Posterior cingulate gyrus (tissue), 11 donors: ENCODE measurements around the gene TVP23C.
A peak's percentile ranks its signal among the peaks of the same experiment; 100 is the strongest.
"Not testable (repeated sequence)": the region's sequence is repeated elsewhere in the genome, so short reads cannot be mapped to it uniquely, and the experiment has no call there.

Experiments
- DNase-seq, 10 donors: peaks; one replicate each; pipeline versions ENCODE4 v3.0.0 to v3.0.0-alpha.2; 2020 to 2021; ENCODE audit warnings: mixed read lengths in 3 of 10
- intact Hi-C: fragments of 100-400 bp; cut with DNase I; formaldehyde crosslinking; loops from one replicate; pipeline ENCODE4 v1.15.1; 2023

The TVP23C gene

DNA sequence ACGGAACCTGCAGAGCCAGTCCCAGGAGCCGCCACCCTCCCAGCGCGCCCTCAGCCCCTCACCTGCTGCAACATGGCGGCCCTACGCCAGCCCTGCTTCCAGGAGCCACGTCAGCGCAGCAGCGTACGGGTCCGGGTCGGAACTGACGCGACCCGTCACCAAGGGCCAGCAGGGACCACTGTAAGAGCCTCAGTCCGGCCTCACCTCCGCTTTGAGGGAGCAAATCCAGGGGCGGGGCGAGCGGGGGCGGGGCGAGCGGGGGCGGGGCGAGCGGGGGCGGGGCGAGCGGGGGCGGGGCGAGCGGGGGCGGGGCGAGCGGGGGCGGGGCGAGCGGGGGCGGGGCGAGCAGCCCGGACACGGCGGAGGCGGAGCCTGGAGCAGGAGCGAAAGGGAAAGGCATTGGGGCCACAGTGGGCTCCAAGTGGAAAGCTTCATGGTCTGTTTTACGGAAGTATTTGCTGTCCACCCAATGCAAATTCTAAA lies at the start of gene TVP23C:
Gene TVP23C, minus strand, starts transcription at position 109 of the 483 bp plus-strand sequence. Its CDS starts 35 bp downstream, at position 74.
- peak; percentile 41 to 94 (median 51) for DNase-seq
- intact Hi-C loops, result not testable (repeated sequence)

DNA sequence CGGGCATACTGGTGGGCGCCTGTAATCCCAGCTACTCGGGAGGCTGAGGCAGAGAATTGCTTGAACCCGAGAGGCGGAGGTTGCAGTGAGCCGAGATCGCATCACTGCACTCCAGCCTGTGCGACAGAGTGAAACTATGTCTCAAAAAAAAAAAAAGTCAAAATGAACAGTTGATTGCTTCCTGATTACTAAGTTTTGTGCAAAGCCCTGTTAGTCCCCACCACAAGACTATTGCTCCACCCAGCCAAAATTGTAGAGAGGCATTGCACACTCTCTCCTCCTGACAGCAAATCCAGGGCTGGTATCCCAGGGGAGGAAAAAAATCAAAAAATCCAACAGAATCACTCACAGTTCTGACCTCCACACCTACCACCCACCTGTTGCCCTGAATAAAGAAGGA lies 29.7 kb upstream of the TVP23C start:
- DNase-seq, intact Hi-C loops: not testable (repeated sequence)

DNA sequence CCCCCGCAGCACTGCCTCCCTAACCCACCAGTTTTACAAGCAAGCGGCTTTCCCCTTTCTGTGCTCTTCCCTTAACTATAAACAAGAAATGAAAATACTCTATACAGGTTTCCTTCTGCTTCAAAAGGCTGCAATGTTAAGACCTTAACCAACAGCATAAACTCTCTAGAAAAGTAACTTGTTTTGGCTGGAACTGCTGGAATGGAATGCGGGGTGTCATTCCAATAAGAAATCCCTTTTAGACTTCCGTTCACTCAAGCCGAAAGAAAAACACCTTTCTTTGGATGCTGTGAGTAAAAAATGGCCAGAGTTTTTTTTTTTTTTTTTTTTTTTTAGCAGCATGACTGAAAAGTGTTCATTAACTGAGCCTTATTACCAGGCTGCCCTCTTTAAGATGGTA lies 28.7 kb upstream of the TVP23C start:
- DNase-seq, intact Hi-C loops: not testable (repeated sequence)

DNA sequence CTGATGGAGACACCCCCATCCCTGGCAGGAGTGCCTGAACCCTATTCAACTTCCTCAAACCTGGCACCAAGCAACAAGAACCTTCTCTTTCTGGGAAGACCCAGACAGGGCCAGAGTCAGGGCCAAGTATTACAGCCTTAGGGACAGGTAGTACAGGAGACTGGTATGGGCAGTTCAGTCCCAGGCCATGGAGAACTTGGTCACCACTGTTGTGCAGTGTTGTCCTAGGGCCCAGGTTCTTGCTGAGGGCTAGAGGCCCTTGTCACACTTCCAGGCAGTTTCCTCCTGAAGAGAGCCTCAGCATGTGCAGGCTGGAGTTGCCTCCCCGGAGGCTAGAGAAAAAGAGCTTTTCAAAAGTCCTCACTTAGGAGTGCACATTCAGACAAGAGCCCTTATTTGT lies 27.6 kb upstream of the TVP23C start:
- DNase-seq, intact Hi-C loops: not testable (repeated sequence)

DNA sequence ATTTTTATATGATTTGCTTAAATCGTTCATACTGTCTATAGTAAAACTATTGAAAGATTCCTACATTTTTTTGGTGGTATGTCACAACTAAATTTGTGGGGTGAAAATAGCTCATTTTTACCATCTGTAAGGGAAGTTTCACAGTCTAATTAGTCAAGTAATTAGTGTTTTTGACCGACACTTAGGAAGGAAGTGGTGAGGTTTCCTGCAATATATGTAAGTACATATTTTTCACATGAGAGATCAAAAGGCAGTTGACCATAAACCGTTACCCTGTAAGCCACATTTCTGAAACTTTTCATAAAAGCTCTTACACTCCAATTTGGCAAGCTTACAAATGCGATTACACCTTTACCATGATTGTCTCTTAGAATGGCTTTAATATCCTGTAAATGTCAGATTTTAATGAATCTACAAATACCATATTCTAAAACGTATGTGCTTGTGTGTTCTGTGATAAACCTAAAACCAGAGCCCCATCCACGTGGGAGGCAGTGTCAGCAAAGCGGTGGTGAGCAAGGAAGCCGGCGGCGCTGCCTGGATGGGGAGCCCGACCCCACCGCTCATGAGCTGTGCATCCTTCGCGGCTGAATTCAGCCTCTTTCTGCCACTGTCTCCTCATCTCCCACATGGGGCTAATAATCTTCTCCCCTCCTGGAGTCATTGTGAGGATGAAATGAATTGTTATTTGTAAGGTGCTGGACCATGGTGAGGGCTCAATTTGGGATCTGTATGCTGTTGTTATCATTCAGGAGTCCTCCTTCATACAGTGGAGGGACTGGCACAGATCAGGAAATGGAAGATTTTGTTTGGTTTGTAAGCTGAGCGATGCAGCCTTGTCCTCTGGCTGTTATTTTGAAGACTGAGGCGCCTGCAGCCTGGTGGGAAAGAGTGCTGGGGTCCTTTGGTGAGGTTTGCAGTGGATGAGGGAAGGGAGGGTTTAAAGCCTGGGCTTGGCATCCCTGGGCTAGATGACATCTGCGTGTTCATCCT lies 26.6 kb upstream of the TVP23C start:
- intact Hi-C loops, DNase-seq: not testable (repeated sequence)

DNA sequence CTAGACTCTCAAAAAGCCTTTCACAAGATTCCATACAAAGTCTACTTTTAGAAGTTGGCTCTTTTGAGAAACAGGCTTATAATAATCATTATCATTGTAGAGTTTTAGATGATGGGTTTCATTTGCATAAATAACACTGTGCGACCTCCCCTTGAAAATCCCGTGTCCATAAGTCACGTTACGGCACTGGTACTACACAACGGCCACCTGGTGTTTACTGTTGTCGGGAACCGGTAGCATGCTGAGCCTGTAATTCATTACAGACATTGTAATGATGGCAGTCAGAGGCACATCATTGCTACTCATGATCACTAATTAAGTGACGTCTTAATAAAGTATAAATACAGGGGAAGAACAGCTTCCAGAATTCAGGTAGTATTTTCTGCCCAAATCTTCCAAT lies 24.7 kb upstream of the TVP23C start:
- intact Hi-C loops, result not testable (repeated sequence)
- peak in 1 of 10 donors; percentile 52 for DNase-seq

DNA sequence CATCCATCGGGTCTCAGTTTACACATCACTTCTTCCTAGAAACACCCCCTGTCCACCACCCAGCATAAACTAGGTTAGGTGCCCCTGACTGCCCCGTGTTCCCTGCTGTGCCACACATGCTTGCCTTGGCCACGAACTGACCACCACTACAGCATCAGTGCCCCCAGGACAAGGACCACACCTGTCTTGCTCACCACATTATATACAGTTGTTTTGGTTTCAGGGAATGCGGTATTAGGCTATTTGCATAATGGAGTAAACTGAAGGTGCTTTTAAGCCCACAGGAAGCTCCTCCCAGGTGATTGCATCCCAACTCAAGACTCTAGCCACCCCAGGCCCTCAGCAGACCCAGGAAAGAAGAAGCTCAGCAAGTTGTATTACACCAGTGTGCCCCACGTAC lies 20.0 kb upstream of the TVP23C start:
- intact Hi-C loops, DNase-seq: not testable (repeated sequence)

DNA sequence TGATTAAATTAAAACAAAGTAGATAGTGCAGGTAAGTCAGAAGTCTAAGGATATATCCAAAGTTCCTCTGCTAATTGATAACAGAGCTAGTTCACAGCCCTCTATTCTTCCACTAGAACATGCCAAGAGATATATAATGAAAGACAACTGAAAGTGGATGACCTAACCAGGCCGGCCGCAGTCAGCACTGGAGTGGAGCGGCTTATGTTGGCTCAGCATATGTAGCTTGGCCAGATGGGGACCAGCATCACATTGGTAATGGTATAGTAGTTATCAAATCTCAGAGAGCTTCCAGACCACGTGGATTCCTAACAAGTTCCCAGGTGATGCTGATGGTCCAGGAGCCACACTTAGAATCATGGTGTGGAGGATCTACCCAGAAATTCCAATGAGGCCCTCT lies 18.2 kb upstream of the TVP23C start:
- DNase-seq, intact Hi-C loops: not testable (repeated sequence)

DNA sequence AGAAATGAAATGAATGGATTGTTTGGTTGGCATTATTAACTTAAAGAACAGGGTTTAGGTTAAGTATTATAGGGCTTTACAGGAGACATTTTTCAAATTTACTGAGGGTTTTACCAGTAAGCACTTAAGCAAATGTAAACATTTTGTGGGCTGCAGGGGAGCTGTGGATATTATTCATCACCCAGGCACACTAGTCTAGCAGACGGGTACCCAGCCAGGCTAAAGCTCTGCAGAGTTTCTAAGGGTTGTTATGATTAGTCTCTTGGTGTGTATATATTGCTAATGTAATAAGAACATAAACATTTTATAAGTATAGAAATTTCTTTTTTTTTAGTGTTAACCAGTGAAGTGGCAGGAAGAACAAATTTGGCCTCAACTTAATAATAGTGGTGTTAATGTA lies 13.6 kb upstream of the TVP23C start:
- intact Hi-C loops, DNase-seq: not testable (repeated sequence)

DNA sequence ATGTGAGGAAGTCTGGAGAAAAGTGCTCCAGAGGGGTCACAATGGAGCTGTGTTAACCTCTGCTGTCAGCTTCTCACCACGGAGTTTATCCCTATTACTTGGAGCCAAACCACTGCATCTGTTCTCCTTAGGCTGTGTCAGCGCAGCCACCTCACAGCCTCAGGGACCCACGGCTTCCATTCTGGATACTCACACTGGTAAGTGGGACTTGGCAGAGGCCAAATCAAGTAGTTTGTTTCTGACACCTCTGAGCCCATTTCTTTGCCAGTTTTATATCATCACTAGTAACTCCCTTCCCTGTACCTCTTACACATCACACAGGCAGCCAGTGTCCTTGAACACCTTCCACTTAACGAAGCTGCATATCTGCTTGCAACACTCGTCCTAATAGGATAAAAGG lies 11.4 kb upstream of the TVP23C start:
- DNase-seq, intact Hi-C loops: not testable (repeated sequence)

DNA sequence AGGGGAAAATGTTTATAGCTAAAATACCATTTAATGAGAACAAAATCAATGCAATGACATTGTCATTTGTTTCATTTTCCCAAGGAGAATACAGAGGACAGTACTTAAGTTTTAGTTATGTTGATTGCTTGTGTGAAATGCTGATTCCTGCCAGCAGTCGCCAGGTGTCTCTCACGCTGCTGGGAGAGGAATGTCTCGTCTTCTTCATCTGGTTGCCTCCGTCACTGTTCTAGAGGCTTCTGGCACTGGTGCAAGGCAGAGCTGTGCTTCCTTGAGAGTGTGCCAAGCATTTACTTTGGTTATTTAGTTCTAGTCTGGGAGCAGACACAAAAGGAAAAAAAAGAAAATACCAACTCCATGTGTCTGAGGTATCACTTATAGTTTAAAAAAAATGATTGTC lies 10.6 kb upstream of the TVP23C start:
- DNase-seq, intact Hi-C loops: not testable (repeated sequence)

DNA sequence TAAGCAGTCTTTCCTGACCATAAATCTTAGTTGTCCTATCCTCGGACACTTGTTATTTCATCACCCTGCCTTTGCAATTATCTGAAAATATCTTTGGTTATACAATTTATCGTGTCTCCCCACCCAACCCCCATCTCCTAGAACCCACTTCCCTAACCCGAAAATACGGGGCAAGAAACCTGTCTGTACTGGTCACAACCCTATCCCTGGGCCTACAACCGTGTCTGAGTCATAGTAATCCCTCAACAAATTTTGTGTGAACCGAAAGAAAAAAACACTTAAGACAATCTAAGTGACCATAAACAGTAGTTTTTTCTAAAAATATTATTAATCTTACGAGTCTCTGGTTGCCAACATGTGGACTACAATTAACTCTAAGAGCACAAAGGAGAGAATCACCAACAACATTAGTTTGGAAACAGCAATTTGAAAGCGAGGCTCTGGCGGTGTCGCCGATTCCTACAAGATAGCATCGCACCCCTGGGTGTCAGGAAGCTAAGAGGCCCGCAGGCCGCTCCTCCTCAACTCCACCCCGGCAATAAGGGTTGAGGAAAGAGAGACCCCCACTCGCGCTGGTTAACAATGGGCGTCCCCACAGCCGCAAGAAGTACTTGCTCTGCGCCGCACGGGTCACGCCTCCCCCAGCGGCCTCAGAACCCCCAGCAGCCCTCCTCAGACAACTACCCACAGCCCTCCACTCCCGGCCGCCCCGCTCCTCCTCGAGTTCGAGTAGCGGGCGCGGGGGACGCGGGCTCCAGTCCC lies 489 bp downstream of the TVP23C start:
- DNase-seq, result peak in 5 of 10 donors; percentile 5 to 80 (median 16)
- intact Hi-C loops, result not testable (repeated sequence)

DNA sequence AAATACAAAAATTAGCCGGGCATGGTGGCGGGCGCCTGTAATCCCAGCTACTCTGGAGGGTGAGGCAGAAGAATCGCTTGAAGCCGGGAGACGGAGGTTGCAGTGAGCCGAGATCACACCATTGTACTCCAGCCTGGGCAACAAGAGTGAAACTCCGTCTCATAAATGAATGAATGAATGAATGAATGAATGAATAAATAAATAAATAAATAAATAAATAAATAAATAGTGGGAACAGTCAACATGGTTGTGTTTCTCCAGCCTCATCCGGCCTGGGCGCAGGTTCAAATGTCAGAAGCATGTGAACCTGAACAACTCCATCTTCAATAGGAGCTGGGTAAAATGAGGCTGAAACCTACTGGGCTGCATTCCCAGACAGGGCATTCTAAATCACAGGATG lies 1.8 kb downstream of the TVP23C start:
- DNase-seq, result peak in 1 of 10 donors; percentile 10
- intact Hi-C loops, result not testable (repeated sequence)

DNA sequence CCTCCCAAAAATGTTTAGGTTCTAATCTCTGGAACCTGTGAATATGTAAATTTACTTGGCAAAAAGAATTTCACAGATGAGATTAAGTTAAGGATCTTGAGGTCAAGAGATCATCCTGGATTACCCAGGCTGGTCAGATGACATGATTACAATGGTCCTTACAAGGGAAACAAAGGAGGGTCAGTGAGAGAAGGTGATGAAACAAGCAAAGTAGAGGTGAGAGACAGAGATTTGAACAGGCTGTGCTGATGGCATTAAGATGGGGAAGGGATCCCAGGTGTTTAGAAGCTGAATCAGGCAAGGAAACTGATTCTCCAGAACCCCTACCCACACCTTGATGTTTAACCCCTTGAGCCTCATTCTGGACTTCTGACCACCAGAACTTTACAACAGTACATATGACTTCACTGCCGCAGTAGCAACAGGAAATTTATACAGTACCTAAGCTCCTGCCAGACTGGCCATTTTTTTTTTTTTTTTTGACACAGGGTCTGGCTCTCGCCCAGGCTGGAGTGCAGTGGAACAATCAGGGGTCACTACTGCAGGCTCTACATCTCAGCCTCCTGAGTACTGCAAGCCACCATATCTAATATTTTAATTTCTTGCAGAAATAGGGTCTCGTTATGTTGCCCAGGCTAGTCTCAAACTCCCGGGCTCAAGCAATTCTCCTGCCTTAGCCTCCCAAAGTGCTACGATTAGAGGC lies 4.7 kb downstream of the TVP23C start:
- DNase-seq, result peak in 1 of 10 donors; percentile 16
- intact Hi-C loops, result not testable (repeated sequence)

DNA sequence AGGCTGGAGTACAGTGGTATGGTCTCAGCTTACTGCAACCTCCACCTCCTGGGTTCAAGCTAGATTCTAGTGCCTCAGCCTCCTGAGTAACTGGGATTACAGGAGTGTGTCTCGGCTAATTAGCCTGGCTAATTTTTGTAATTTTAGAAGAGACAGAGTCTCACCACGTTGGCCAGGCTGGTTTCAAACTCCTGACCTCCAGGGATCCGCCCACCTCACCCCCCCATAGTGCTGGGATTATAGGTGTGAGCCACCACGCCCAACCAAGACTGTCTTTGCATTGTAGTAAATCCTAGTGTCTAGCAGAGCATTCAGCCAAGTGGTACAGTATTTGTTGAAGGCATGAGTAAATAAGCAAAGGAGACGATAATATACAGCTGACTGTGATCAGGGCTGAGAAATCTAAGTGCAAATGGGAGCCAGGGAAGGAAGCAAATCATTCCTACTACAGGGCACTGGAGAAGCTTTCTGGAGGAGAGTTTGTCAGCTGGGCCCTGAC lies 5.9 kb downstream of the TVP23C start:
- DNase-seq, intact Hi-C loops: not testable (repeated sequence)

DNA sequence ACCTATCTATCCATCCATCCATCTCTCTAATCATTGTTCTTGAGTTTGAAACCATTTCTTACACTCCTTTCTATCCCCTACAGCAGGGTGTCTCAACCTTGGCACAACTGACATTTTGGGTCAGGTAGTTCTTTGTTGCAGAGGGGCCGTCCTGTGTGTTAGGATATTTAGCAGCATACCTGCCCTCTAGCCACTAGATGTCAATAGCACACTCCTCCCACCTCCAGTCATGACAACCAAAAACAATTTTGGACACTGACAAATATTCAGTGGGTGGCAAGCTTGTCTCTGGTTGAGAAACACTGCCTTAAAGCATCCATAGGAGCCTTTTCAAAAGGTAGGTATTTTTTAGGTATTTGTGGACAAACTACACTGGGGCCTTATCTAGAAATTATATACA lies 10.4 kb downstream of the TVP23C start:
- intact Hi-C loops, DNase-seq: not testable (repeated sequence)

DNA sequence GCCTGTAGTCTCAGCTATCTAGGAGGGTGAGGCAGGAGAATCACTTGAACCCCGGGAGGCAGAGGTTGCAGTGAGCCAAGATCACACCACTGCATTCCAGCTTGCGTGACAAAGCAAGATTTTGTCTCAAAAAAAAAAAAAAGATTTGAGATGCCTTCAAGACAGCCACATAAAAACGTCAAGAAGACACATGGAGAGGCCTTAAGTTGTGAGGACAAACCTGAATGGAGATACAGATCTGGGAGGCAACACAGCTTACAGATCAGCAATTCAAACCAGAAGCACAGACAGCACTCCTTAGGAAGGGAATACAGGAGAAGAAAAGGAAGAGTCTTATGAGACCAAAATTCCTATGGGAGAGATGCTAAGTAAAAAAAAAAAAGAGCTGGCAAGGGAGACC lies 13.7 kb downstream of the TVP23C start:
- DNase-seq, intact Hi-C loops: not testable (repeated sequence)

DNA sequence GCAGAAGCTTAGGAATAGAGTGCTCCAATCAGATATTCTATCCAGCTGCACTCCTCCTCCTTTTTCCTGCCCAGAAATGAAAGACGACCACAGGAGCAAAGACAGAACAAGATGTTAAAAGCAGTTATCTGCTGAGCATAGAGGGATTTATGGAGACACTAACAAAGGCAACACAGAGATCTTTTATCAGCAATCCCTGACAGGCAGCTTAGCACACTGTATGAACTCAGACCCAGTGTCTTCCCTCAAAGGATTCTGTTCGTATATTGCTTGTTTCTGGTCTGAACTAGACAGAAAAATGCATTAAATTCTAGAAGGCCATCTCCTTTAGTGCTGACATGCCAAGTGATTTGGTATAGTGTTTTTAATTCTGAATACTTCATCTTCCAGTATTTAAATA lies 16.7 kb downstream of the TVP23C start:
- DNase-seq, result not testable (repeated sequence)

DNA sequence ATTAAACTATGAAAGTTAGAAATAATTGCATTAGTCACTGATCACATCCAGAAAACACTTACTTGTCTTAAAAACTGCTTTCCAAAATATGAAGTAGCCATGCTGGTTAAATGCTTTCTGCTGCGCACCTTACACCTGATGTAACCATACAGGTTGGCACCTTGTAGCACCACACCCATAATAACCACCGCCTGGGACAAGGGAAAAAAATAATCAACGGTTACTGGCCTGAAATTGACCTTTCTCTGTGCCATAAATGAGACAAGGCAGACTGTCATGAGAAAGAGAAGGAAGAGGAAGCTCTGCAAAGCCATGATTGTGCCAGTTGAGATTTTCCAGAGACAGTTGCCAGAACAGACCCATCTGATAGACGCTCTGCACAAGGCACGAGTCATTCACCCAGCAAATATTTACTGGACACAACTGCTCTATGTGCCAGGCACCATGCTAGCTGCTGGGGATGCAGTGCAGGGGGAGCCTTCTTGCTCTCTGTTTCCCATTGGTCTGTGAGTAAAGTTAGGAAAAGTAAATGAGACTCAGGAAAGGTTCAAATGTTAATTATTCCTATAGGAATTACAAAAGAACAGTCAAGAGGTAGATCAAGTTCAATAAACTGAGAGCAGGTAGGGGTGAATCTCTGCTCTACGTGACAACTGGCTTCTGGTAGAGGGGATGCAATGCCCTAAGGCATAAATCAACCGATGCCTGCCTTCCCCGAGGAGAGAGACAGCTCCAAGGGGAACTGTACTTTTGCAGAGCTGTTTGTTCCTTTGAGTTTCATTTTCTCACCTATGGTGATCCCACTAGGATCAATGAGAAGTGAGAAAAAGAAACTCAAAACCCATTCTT lies 22.7 kb downstream of the TVP23C start:
- peak in 1 of 10 donors; percentile 15 for DNase-seq
- intact Hi-C loops, result not testable (repeated sequence)

More for the DNA sequence above, 16.7 kb downstream of the TVP23C start:
- intact Hi-C loops, result not testable (repeated sequence)
